ENCODE measurements around the gene NDFIP2. TPM values are rescaled to one million over a fixed set of nuclear protein-coding genes. Genes with fewer than 3 reads are reported as not detected.

Gene NDFIP2
- total and polyA plus RNA-seq, 2 donors from 2014 or later: 28.7 to 52.2 TPM

DNA sequence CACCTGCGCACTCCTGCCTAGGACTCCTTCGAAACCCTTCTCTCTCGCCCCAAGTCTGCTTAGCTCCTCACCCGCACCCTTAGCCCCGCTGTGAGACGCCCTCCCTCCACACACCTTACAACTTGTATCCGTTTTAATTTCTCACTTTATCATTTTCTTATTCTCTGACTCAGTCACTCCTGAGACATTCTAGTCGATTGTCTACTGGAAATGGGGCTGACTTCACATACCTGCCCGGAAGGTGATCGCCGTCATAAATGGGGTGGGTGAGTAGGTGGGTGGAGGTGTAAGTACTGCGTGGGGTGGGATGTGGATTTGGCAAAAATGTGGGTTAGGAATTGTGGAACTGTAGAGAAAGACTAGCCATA lies 714 bp downstream of the NDFIP2 start:
- TF ChIP-seq, protein P1, sequence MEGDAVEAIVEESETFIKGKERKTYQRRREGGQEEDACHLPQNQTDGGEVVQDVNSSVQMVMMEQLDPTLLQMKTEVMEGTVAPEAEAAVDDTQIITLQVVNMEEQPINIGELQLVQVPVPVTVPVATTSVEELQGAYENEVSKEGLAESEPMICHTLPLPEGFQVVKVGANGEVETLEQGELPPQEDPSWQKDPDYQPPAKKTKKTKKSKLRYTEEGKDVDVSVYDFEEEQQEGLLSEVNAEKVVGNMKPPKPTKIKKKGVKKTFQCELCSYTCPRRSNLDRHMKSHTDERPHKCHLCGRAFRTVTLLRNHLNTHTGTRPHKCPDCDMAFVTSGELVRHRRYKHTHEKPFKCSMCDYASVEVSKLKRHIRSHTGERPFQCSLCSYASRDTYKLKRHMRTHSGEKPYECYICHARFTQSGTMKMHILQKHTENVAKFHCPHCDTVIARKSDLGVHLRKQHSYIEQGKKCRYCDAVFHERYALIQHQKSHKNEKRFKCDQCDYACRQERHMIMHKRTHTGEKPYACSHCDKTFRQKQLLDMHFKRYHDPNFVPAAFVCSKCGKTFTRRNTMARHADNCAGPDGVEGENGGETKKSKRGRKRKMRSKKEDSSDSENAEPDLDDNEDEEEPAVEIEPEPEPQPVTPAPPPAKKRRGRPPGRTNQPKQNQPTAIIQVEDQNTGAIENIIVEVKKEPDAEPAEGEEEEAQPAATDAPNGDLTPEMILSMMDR (IDR thresholded peaks at IDR 0.05; ENCODE audit: borderline replicate concordance, extremely low read depth, insufficient read depth): no peak
- no peaks in the 10 kb centered on the region for H3K9me3 ChIP-seq (ENCODE audit: control insufficient read depth in 2 of 3, insufficient read depth in 1 of 3, low read length in 3 of 3)
- intact Hi-C loops (cut with DNase I): no loop called here
- H3K4me3 ChIP-seq (ENCODE audit: low read length in 3 of 3): peak overlapping the region; percentile 84 to 93 (median 91)
- FAIRE-seq (no peak), DNase-seq (peak in 2 of 5 donors; percentile 24 to 37)
- H3K9ac ChIP-seq (ENCODE audit: low read length in 3 of 3): peak overlapping the region; percentile 85 to 88 (median 88)
- peaks cover 2 to 13% (median 3%) of the 10 kb centered on the region in 3 donors for H3K4me1 ChIP-seq (ENCODE audit: control insufficient read depth in 2 of 3, insufficient read depth in 2 of 3, low read depth in 1 of 3, low read length in 3 of 3)
- no peaks in the 10 kb centered on the region for H3K36me3 ChIP-seq (ENCODE audit: control insufficient read depth in 2 of 3, insufficient read depth in 3 of 3, low read length in 3 of 3)
- H3K27me3 ChIP-seq (ENCODE audit: control insufficient read depth, insufficient read depth, low read length): no peaks in the 10 kb centered on the region
- H3K27ac ChIP-seq (ENCODE audit: low read depth in 2 of 2, low read length in 2 of 2): peak overlapping the region; percentile 25 to 82

DNA sequence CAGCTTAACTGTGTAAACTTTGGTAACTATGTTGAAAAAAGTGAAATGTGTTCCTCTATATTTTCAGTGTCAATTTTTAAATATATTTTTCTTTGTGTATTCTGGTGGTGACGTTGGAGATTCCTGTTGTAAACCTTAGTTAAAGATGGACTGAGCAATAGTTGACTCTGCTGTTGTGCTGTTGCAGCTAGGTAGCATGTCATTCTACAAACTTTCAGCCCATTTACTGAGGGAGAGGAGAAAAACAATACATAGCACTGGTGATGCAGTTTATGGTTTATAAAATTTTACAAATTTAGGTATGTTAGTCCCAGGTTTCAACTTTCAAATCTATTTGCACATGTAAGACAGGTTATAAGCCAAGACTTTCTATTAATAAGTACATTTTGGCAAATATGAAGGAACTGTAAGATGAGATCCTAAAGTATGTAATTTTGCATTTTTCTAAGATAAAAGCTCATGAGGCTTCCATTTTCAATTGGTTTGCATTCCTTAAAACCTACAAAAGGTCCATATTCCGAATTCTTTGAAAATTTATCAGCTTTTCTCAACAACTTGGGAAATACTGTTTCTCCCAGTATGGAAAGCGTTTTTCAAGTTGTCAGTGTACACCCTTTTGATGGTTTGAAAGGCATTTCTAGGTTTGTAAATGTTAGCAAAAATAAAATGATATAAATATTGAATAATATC lies 1.5 kb downstream of the NDFIP2 start:
- TF ChIP-seq, protein P1 (IDR thresholded peaks at IDR 0.05; ENCODE audit: borderline replicate concordance, extremely low read depth, insufficient read depth): no peak
- H3K36me3 ChIP-seq (ENCODE audit: control insufficient read depth in 2 of 3, insufficient read depth in 3 of 3, low read length in 3 of 3): no peaks in the 10 kb centered on the region
- peak overlapping the region; percentile 41 to 93 (median 91) for H3K4me3 ChIP-seq (ENCODE audit: low read length in 3 of 3)
- H3K9ac ChIP-seq (ENCODE audit: low read length in 3 of 3): peak overlapping the region in 2 of 3 donors; percentile 47 to 88
- intact Hi-C loops (cut with DNase I): no loop called here
- H3K4me1 ChIP-seq (ENCODE audit: control insufficient read depth in 2 of 3, insufficient read depth in 2 of 3, low read depth in 1 of 3, low read length in 3 of 3): peaks cover 2 to 18% (median 6%) of the 10 kb centered on the region in 3 donors
- H3K27ac ChIP-seq (ENCODE audit: low read depth in 2 of 2, low read length in 2 of 2): peak overlapping the region in 1 of 2 donors; percentile 16
- H3K9me3 ChIP-seq (ENCODE audit: control insufficient read depth in 2 of 3, insufficient read depth in 1 of 3, low read length in 3 of 3): no peaks in the 10 kb centered on the region
- FAIRE-seq (no peak), DNase-seq (peak in 2 of 5 donors; percentile 20 to 30)
- H3K27me3 ChIP-seq (ENCODE audit: control insufficient read depth, insufficient read depth, low read length): no peaks in the 10 kb centered on the region

- peaks cover 2 to 18% (median 6%) of the 10 kb centered on the region in 3 donors for H3K4me1 ChIP-seq (ENCODE audit: control insufficient read depth in 2 of 3, insufficient read depth in 2 of 3, low read depth in 1 of 3, low read length in 3 of 3)
- intact Hi-C loops (cut with DNase I): no loop called here
- DNase-seq (no peak), FAIRE-seq (no peak)
- H3K4me3 ChIP-seq (ENCODE audit: low read length in 3 of 3): peak overlapping the region in 2 of 3 donors; percentile 42 to 93
- no peaks in the 10 kb centered on the region for H3K36me3 ChIP-seq (ENCODE audit: control insufficient read depth in 2 of 3, insufficient read depth in 3 of 3, low read length in 3 of 3)
- H3K27me3 ChIP-seq (ENCODE audit: control insufficient read depth, insufficient read depth, low read length): no peaks in the 10 kb centered on the region
- peak overlapping the region; percentile 18 to 32 for H3K27ac ChIP-seq (ENCODE audit: low read depth in 2 of 2, low read length in 2 of 2)
- no peaks in the 10 kb centered on the region for H3K9me3 ChIP-seq (ENCODE audit: control insufficient read depth in 2 of 3, insufficient read depth in 1 of 3, low read length in 3 of 3)
- peak overlapping the region in 1 of 3 donors; percentile 47 for H3K9ac ChIP-seq (ENCODE audit: low read length in 3 of 3)
- TF ChIP-seq, protein P1 (IDR thresholded peaks at IDR 0.05; ENCODE audit: borderline replicate concordance, extremely low read depth, insufficient read depth): no peak
Measured at GRCh38 chr13:79483086-79483706, 2.2 kb downstream of the NDFIP2 start.
